ENCODE data around the gene CD300LD.
"Not testable (repeated sequence)": the region's sequence is repeated elsewhere in the genome, so short reads cannot be mapped to it uniquely, and the experiment has no call there.

Gene CD300LD

GRCh38 chr17:74637265-74637664 is 45.2 kb upstream of the CD300LD start:
- no peak for TF ChIP-seq CTCF (conservative IDR thresholded peaks at IDR 0.05; ENCODE audit: low read depth, low read length)
- H3K9ac ChIP-seq: no peak overlapping the region
- H3K27ac ChIP-seq: no peak overlapping the region
- no peak overlapping the region for H3K4me3 ChIP-seq (IDR thresholded peaks at IDR 0.05; ENCODE audit: insufficient read depth, low read depth, low read length)
- H3K4me1 ChIP-seq (ENCODE audit: low read depth, poor library complexity, severe bottlenecking): peaks cover 27% of the 10 kb centered on the region
- H3K79me2 ChIP-seq (ENCODE audit: insufficient read depth, low read depth): no peaks in the 10 kb centered on the region
- no peaks in the 10 kb centered on the region for H4K20me1 ChIP-seq (ENCODE audit: insufficient read depth)
- no peaks in the 10 kb centered on the region for H3K36me3 ChIP-seq (ENCODE audit: insufficient read depth)
- no peak overlapping the region for H3K4me2 ChIP-seq
- H3K27me3 ChIP-seq (ENCODE audit: insufficient read depth, low read depth): peaks cover 69% of the 10 kb centered on the region
- no peak overlapping the region for H2AFZ ChIP-seq (ENCODE audit: low read depth)

- H2AFZ ChIP-seq (ENCODE audit: low read depth); H3K4me3 ChIP-seq (IDR thresholded peaks at IDR 0.05; ENCODE audit: insufficient read depth, low read depth, low read length); H3K36me3 ChIP-seq (ENCODE audit: insufficient read depth); H4K20me1 ChIP-seq (ENCODE audit: insufficient read depth); H3K4me2 ChIP-seq; H3K9ac ChIP-seq; H3K27ac ChIP-seq; H3K79me2 ChIP-seq (ENCODE audit: insufficient read depth, low read depth): not testable (repeated sequence)
- Histone ChIP-seq H3K27me3 (ENCODE audit: insufficient read depth, low read depth) (peaks cover 76% of the 10 kb centered on the region), H3K4me1 (ENCODE audit: low read depth, poor library complexity, severe bottlenecking) (peaks cover 20% of the 10 kb centered on the region)
Measured at GRCh38 chr17:74636541-74637085, 44.5 kb upstream of the CD300LD start.

- Histone ChIP-seq H3K27ac (no peak overlapping the region), H2AFZ (ENCODE audit: low read depth) (no peak overlapping the region), H3K4me2 (no peak overlapping the region), H3K4me1 (ENCODE audit: low read depth, poor library complexity, severe bottlenecking) (peaks cover 14% of the 10 kb centered on the region), H3K36me3 (ENCODE audit: insufficient read depth) (no peaks in the 10 kb centered on the region), H3K79me2 (ENCODE audit: insufficient read depth, low read depth) (no peaks in the 10 kb centered on the region), H3K4me3 (IDR thresholded peaks at IDR 0.05; ENCODE audit: insufficient read depth, low read depth, low read length) (no peak overlapping the region), H4K20me1 (ENCODE audit: insufficient read depth) (no peaks in the 10 kb centered on the region), H3K9ac (no peak overlapping the region), H3K27me3 (ENCODE audit: insufficient read depth, low read depth) (peaks cover 80% of the 10 kb centered on the region)
- no peak for TF ChIP-seq CTCF (conservative IDR thresholded peaks at IDR 0.05; ENCODE audit: low read depth, low read length)
Measured at GRCh38 chr17:74635418-74635817, 43.3 kb upstream of the CD300LD start.

GRCh38 chr17:74633326-74633725 is 41.2 kb upstream of the CD300LD start:
- Histone ChIP-seq H3K36me3 (ENCODE audit: insufficient read depth) (no peaks in the 10 kb centered on the region), H2AFZ (ENCODE audit: low read depth) (no peak overlapping the region), H3K79me2 (ENCODE audit: insufficient read depth, low read depth) (no peaks in the 10 kb centered on the region), H3K27me3 (ENCODE audit: insufficient read depth, low read depth) (peaks cover 76% of the 10 kb centered on the region), H3K27ac (no peak overlapping the region), H4K20me1 (ENCODE audit: insufficient read depth) (no peaks in the 10 kb centered on the region), H3K4me1 (ENCODE audit: low read depth, poor library complexity, severe bottlenecking) (no peaks in the 10 kb centered on the region), H3K4me2 (no peak overlapping the region), H3K4me3 (IDR thresholded peaks at IDR 0.05; ENCODE audit: insufficient read depth, low read depth, low read length) (no peak overlapping the region), H3K9ac (no peak overlapping the region)
- TF ChIP-seq CTCF (conservative IDR thresholded peaks at IDR 0.05; ENCODE audit: low read depth, low read length): no peak

GRCh38 chr17:74632617-74633016 is 40.5 kb upstream of the CD300LD start:
- Histone ChIP-seq H3K9ac (no peak overlapping the region), H3K36me3 (ENCODE audit: insufficient read depth) (no peaks in the 10 kb centered on the region), H3K27me3 (ENCODE audit: insufficient read depth, low read depth) (peaks cover 76% of the 10 kb centered on the region), H3K4me1 (ENCODE audit: low read depth, poor library complexity, severe bottlenecking) (no peaks in the 10 kb centered on the region), H3K4me3 (IDR thresholded peaks at IDR 0.05; ENCODE audit: insufficient read depth, low read depth, low read length) (no peak overlapping the region), H4K20me1 (ENCODE audit: insufficient read depth) (no peaks in the 10 kb centered on the region), H3K79me2 (ENCODE audit: insufficient read depth, low read depth) (no peaks in the 10 kb centered on the region), H3K27ac (no peak overlapping the region), H3K4me2 (no peak overlapping the region), H2AFZ (ENCODE audit: low read depth) (no peak overlapping the region)
- no peak for TF ChIP-seq CTCF (conservative IDR thresholded peaks at IDR 0.05; ENCODE audit: low read depth, low read length)
